ENCODE measurements around the gene VPS8. TPM values are rescaled to one million over a fixed set of nuclear protein-coding genes. Genes with fewer than 3 reads are reported as not detected.

Gene VPS8
- total RNA-seq, 1 experiment from 2014 or later: 72.3 TPM

DNA sequence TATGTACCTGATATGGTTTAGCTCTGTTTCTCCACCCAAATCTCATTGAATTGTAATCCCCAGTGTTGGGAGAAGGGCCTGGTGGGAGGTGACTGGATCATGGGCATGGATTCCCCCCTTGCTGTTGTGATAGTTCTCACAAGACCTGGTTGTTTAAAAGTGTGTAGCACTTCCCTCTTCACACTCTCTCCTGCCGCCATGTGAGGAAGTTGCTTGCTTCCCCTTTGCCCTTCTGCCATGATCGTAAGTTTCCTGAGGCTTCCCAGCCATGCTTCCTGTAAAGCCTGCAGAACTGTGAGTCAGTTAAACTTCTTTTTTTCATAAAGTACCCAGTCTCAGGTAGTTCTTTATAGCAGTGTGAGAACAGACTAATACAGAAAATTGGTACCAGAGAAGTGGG is 247.8 kb downstream of the VPS8 start:
- H3K4me3 ChIP-seq (ENCODE audit: low read depth in 2 of 2, low read length in 2 of 2): no peak overlapping the region
- intact Hi-C loops (cut with micrococcal nuclease; ENCODE audit: unreplicated experiment) (no loop called here), in situ Hi-C loops (cut with HindIII; ENCODE audit: low pct_unique_long_range_greater_than_20kb, low sequenced_read_pairs) (no loop called here)
- no peak overlapping the region for H3K27ac ChIP-seq (ENCODE audit: low read length)
- TF ChIP-seq POLR2AphosphoS5 (IDR thresholded peaks at IDR 0.05; ENCODE audit: low read depth, low read length): no peak
- POLR2A ChIA-PET: no interaction called here
- no peaks in the 10 kb centered on the region for H3K36me3 ChIP-seq (ENCODE audit: control insufficient read depth, insufficient read depth, low read length)
- H3K4me1 ChIP-seq (ENCODE audit: control insufficient read depth, insufficient read depth, low read length): no peaks in the 10 kb centered on the region
- DNase-seq (ENCODE audit: low read depth, low spot score) (no peak), ATAC-seq (no peak)
- H3K27me3 ChIP-seq (ENCODE audit: control insufficient read depth, insufficient read depth, low read length): no peaks in the 10 kb centered on the region
- CTCF ChIA-PET: no interaction called here
- H3K9me3 ChIP-seq (ENCODE audit: control insufficient read depth, insufficient read depth, low read depth, low read length): no peaks in the 10 kb centered on the region
- no TSS peak for BruUV-seq (replicated peaks)

- Histone ChIP-seq H3K27ac (ENCODE audit: low read length) (no peak overlapping the region), H3K4me1 (ENCODE audit: control insufficient read depth, insufficient read depth, low read length) (no peaks in the 10 kb centered on the region), H3K36me3 (ENCODE audit: control insufficient read depth, insufficient read depth, low read length) (no peaks in the 10 kb centered on the region), H3K4me3 (ENCODE audit: low read depth in 2 of 2, low read length in 2 of 2) (no peak overlapping the region), H3K9me3 (ENCODE audit: control insufficient read depth, insufficient read depth, low read depth, low read length) (no peaks in the 10 kb centered on the region), H3K27me3 (ENCODE audit: control insufficient read depth, insufficient read depth, low read length) (no peaks in the 10 kb centered on the region)
- in situ Hi-C loops (cut with HindIII; ENCODE audit: low pct_unique_long_range_greater_than_20kb, low sequenced_read_pairs) (no loop called here), intact Hi-C loops (cut with micrococcal nuclease; ENCODE audit: unreplicated experiment) (no loop called here)
- ChIA-PET POLR2A (no interaction called here), CTCF (interaction anchor here (0.6 kb wide), 1 partner anchor 362 kb away, joined by 3 read pairs; no protein-coding TSS in a partner anchor)
- no peak for TF ChIP-seq POLR2AphosphoS5 (IDR thresholded peaks at IDR 0.05; ENCODE audit: low read depth, low read length)
- TF ChIP-seq, protein P1, sequence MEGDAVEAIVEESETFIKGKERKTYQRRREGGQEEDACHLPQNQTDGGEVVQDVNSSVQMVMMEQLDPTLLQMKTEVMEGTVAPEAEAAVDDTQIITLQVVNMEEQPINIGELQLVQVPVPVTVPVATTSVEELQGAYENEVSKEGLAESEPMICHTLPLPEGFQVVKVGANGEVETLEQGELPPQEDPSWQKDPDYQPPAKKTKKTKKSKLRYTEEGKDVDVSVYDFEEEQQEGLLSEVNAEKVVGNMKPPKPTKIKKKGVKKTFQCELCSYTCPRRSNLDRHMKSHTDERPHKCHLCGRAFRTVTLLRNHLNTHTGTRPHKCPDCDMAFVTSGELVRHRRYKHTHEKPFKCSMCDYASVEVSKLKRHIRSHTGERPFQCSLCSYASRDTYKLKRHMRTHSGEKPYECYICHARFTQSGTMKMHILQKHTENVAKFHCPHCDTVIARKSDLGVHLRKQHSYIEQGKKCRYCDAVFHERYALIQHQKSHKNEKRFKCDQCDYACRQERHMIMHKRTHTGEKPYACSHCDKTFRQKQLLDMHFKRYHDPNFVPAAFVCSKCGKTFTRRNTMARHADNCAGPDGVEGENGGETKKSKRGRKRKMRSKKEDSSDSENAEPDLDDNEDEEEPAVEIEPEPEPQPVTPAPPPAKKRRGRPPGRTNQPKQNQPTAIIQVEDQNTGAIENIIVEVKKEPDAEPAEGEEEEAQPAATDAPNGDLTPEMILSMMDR (IDR thresholded peaks at IDR 0.05): no peak
- TF ChIP-seq TCF7L2 (IDR thresholded peaks at IDR 0.05; ENCODE audit: low read depth, low read length): no peak
- no peak for TF ChIP-seq SIN3A (IDR thresholded peaks at IDR 0.05; ENCODE audit: borderline replicate concordance, insufficient read depth, low read depth, low read length)
- TF ChIP-seq REST (IDR thresholded peaks at IDR 0.05; ENCODE audit: insufficient read depth in 1 of 2, low read depth in 2 of 2, low read length in 1 of 2): no peak
- no TSS peak for BruUV-seq (replicated peaks)
- DNase-seq (ENCODE audit: low read depth, low spot score): no peak
- no peak for ATAC-seq
Observed at GRCh38 chr3:185060655-185061054, 248.7 kb downstream of the VPS8 start.

GRCh38 chr3:185062191-185062590 is 250.2 kb downstream of the VPS8 start:
- ChIA-PET POLR2A (interaction anchor here (0.7 kb wide), 1 partner anchor 12 kb away, joined by 5 read pairs; no protein-coding TSS in a partner anchor), CTCF (no interaction called here)
- intact Hi-C loops (cut with micrococcal nuclease; ENCODE audit: unreplicated experiment): no loop called here
- TF ChIP-seq SIN3A (IDR thresholded peaks at IDR 0.05; ENCODE audit: borderline replicate concordance, insufficient read depth, low read depth, low read length): no peak
- no peak for TF ChIP-seq POLR2AphosphoS5 (IDR thresholded peaks at IDR 0.05; ENCODE audit: low read depth, low read length)
- TF ChIP-seq, protein P1 (IDR thresholded peaks at IDR 0.05): no peak
- no peak for TF ChIP-seq REST (IDR thresholded peaks at IDR 0.05; ENCODE audit: insufficient read depth in 1 of 2, low read depth in 2 of 2, low read length in 1 of 2)
- no peak for TF ChIP-seq TCF7L2 (IDR thresholded peaks at IDR 0.05; ENCODE audit: low read depth, low read length)
- ATAC-seq (no peak), DNase-seq (ENCODE audit: low read depth, low spot score) (no peak)
- no TSS peak for BruUV-seq (replicated peaks)
- in situ Hi-C loops (cut with HindIII; ENCODE audit: low pct_unique_long_range_greater_than_20kb, low sequenced_read_pairs): no loop called here
- no peaks in the 10 kb centered on the region for H3K36me3 ChIP-seq (ENCODE audit: control insufficient read depth, insufficient read depth, low read length)
- H3K27ac ChIP-seq (ENCODE audit: low read length): no peak overlapping the region
- H3K27me3 ChIP-seq (ENCODE audit: control insufficient read depth, insufficient read depth, low read length): no peaks in the 10 kb centered on the region
- H3K4me3 ChIP-seq (ENCODE audit: low read depth in 2 of 2, low read length in 2 of 2): no peak overlapping the region
- H3K9me3 ChIP-seq (ENCODE audit: control insufficient read depth, insufficient read depth, low read depth, low read length): no peaks in the 10 kb centered on the region
- H3K4me1 ChIP-seq (ENCODE audit: control insufficient read depth, insufficient read depth, low read length): no peaks in the 10 kb centered on the region

Data from Panc1 (cell line).